Embryonic facial prominence (tissue), 1 donor: Measurements from ENCODE around the gene C14orf93.

ENCODE experiments used
- DNase-seq: peaks from one replicate; pipeline ENCODE4 v3.0.0-alpha.2; 2016; ENCODE audit errors: extremely low spot score

Gene C14orf93

GRCh38 chr14:23009939-23010726, at the start of gene C14orf93:
TSS of gene C14orf93 (minus strand) at chr14:23010143. CDS start at chr14:22999023, 11,120 bp downstream.
- peak; percentile 46 for DNase-seq

GRCh38 chr14:23058654-23059504, 48.9 kb upstream of the C14orf93 start:
- DNase-seq = no peak

- peak; percentile 70 for DNase-seq
Measured at GRCh38 chr14:23057757-23058653, 48.1 kb upstream of the C14orf93 start.

- peak; percentile 70 for DNase-seq
Measured at GRCh38 chr14:23056956-23057756, 47.2 kb upstream of the C14orf93 start, which contains the start of gene CDH24. TSS of gene CDH24 (minus strand) at chr14:23057520. CDS start at chr14:23055733, 1,787 bp downstream.

- no peak for DNase-seq
Measured at GRCh38 chr14:23056145-23056955, 46.4 kb upstream of the C14orf93 start.

- no peak for DNase-seq
Measured at GRCh38 chr14:23055621-23056144, 45.7 kb upstream of the C14orf93 start.

GRCh38 chr14:23055147-23055550, 45.2 kb upstream of the C14orf93 start:
- DNase-seq = no peak

GRCh38 chr14:23054000-23054811, 44.3 kb upstream of the C14orf93 start:
- DNase-seq = no peak

- DNase-seq = no peak
Measured at GRCh38 chr14:23053426-23053825, 43.5 kb upstream of the C14orf93 start.

- no peak for DNase-seq
Measured at GRCh38 chr14:23052671-23053070, 42.7 kb upstream of the C14orf93 start.

GRCh38 chr14:23052182-23052623, 42.3 kb upstream of the C14orf93 start:
- DNase-seq = no peak

- no peak for DNase-seq
Measured at GRCh38 chr14:23051141-23052057, 41.5 kb upstream of the C14orf93 start.

- DNase-seq = no peak
Measured at GRCh38 chr14:23049011-23049410, 39.1 kb upstream of the C14orf93 start.

- no peak for DNase-seq
Measured at GRCh38 chr14:23047751-23048693, 38.1 kb upstream of the C14orf93 start.

GRCh38 chr14:23047034-23047634, 37.2 kb upstream of the C14orf93 start:
- DNase-seq = no peak
